NCI-H510A treated with DMSO at 0.1 percent for 48 hours (cell line): ENCODE measurements around the gene WDR45B.
"Not testable (repeated sequence)": the region's sequence is repeated elsewhere in the genome, so short reads cannot be mapped to it uniquely, and the experiment has no call there.

Source experiments
- DNase-seq: peaks from one replicate; lab custom pipeline; 2025; lab: John Stamatoyannopoulos, UW

Gene WDR45B

GRCh38 chr17:82657926-82658325 is 9.7 kb upstream of the WDR45B start:
- DNase-seq, result no peak

- DNase-seq, result no peak
Observed at GRCh38 chr17:82656266-82656665, 8.0 kb upstream of the WDR45B start.

- DNase-seq, result no peak
Observed at GRCh38 chr17:82655523-82655922, 7.3 kb upstream of the WDR45B start.

GRCh38 chr17:82655038-82655479 is 6.8 kb upstream of the WDR45B start:
- no peak for DNase-seq

DNA sequence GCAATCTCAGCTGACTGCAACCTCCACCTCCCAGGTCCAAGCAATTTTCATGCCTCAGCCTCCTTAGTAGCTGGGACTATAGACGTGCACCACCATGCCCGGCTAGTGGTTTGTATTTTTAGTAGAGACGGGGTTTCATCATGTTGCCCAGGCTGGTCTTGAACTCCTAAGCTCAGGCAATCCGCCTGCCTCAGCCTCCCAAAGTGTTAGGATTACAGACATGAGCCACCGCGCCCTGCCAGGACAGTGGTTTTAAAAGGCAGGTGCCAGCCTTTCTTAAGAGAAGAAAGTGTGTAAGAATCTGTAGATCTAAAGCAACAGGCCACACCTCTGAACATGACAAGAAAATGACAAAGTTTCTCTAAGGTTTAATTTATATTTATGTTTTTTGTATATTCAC is 6.4 kb upstream of the WDR45B start:
- DNase-seq, result not testable (repeated sequence)

GRCh38 chr17:82653651-82654528 is 5.6 kb upstream of the WDR45B start:
- no peak for DNase-seq

DNA sequence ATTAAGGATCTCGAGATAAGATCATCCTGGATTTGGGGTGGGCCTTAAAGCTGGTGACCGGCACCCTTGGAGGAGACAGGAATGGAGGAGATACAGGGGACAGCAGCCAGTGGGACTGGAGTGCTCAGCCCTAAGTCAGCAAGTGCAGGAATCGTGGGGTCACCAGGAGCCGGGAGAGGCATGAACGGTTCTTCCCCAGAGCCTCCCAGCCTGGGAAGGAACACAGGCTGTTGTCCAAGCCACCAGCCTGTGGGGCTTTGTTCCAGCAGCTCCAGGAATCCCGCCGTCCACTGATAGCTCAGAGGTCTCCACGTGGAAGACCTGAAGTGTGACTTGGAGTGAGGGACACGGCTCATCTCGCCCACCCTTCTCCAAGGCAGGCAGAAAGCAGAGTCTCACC is 2.5 kb upstream of the WDR45B start:
- no peak for DNase-seq

- DNase-seq, result no peak
Observed at GRCh38 chr17:82649501-82650261, 1.4 kb upstream of the WDR45B start.

DNA sequence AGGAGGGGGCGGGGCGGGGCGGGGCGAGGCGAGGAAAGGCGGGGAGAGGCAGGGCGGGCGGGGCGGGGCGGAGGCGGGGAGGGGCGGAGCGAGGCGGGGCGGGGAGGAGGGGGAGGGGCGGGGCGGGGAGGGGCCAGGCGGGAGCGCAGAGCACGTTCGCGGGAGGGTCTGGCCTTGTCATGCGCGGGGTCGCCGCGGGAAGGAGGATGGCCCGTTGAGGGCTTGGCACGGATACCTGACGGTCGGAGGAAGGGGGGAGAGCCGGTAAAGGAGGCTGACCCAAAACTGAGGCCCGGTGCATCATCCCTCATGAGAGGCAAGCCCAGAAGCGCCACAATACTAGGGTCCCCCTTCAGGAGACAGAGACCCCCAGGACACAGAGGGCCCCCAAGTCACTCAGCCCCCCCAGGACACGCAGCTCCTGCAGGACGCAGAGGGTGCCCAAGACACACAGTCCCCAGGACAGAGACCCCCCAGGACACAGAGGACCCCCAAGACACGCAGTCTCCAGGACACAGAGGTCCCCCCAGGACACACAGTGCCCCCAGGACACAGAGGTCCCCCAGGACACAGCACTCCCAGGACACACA is 593 bp upstream of the WDR45B start:
- no peak for DNase-seq

DNA sequence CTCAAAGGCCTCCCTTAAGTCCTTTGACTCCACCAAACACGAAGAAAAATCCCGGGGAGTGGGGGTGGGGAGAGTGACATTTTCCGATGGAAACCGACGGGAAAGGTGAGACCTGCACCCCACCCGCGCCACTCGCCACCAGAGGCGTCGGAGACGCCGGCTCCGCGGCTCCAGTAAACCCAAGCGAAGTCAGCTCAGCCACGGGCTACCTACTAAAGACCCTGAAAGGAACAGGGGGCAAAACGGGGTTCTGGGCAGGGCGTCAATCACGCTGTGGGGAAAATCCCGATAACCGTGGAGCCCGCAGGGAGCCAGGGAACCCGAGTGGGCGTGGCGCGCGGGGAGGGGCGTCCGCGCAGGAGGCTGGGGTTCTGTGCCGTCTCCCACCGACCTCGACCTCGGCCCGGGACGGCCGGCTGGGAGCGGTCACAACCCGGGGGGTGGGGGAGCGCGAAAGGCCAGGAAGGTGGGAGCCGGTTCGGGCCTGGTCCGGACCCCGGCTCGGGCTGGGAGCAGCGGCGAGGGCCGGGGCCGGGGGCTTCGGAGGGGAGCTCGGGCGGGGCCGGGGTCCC is 565 bp downstream of the WDR45B start:
- no peak for DNase-seq

- DNase-seq, result no peak
Observed at GRCh38 chr17:82645516-82645915, 2.7 kb downstream of the WDR45B start.

GRCh38 chr17:82644148-82644547 is 4.1 kb downstream of the WDR45B start:
- no peak for DNase-seq

DNA sequence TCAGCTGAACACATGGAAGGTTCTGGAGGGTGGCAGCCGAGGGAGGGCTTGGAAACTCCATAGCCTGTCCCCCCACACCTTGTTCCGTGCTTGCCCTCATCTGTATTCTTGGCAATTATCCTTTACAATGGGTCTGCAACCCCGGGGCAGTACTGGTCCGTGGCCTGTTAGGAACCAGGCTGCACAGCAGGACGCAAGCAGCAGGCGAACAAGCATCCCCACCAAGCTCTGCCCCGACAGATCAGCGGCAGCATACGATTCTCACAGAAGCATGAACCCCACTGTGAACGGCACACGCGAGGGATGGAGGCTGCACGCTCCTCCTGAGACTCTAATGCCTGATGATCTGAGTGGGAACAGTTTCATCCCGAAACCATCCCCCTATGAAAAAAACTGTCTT is 6.2 kb downstream of the WDR45B start:
- DNase-seq, result no peak

- no peak for DNase-seq
Observed at GRCh38 chr17:82640036-82640435, 8.2 kb downstream of the WDR45B start.

DNA sequence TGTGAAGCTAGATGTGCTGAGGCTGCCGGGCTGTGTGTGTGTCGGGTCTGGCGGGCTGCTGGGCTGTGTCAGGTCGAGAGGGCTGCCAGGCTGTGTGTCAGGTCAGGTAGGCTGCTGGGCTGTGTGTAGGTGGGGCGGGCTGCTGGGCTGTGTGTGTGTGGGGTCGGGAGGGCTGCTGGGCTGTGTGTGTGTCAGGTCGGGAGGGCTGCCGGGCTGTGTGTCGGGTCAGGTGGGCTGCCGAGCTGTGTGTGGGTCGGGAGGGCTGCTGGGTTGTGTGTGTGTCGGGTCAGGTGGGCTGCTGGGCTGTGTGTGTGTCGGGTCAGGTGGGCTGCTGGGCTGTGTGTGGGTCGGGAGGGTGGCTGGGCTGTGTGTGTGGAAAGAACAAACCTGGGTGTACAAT is 8.6 kb downstream of the WDR45B start:
- no peak for DNase-seq

GRCh38 chr17:82638183-82638773 is 10.0 kb downstream of the WDR45B start:
- DNase-seq, result no peak

- peak; percentile 20 for DNase-seq
Observed at GRCh38 chr17:82636626-82637598, 11.3 kb downstream of the WDR45B start.

DNA sequence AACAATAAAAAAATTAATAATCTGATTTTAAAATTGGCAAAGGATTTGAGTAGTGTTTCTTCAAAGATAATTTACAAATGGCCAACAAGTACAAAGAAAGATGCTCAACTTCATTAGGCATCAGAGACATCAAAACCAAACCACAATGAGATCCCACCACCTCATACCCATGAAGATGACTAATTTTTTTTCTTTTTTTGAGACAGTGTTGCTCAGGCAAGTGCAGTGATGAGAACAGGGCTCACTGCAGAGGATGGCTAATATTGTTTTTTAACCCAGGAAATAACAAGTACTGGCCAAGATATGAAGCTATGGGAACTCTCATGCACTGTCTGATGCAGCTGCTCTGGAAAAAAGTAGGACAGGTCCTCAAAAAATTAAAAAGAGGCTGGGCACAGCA is 14.9 kb downstream of the WDR45B start:
- no peak for DNase-seq

- DNase-seq, result no peak
Observed at GRCh38 chr17:82632451-82632850, 15.8 kb downstream of the WDR45B start.

- no peak for DNase-seq
Observed at GRCh38 chr17:82631544-82631943, 16.7 kb downstream of the WDR45B start.

DNA sequence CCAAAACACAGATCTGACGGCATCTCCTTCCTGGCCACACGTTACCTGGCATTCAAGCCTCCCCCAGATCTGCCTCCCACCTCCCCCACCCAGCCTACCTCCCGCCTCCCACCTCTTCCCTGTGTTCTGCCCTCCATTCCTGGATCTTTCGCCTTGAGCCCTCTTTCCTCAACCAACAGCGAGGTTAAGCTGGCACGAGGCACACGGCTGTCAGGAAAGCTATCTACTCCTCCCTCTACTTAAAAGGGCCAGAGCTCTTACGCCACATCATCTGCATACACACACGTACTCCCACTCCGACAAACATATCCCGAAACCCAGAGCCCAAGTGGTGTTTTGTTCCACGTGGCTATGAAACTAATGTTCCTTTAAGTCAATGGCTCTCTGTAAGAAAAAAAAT is 18.0 kb downstream of the WDR45B start:
- DNase-seq, result no peak
